ENCODE measurements around the gene PHETA2. TPM values are rescaled to one million over a fixed set of nuclear protein-coding genes. Genes with fewer than 3 reads are reported as not detected.
A peak's percentile ranks its signal among the peaks of the same experiment; 100 is the strongest.

PHETA2 gene
- total RNA-seq: 2.7 TPM
- long read RNA-seq, transcript PHETA2-201 (3 exons, 2,335 nt): major isoform, 14 of 17 reads
- long read RNA-seq, partial matches to known transcripts: 1 of 17 reads
- long read RNA-seq, other reads (novel, unspliced or antisense): 0 of 17 reads

GRCh38 chr22:42074132-42074811, at the start of gene PHETA2:
Gene PHETA2 (plus strand): TSS chr22:42074248. CDS start chr22:42077294, 3,046 bp downstream.
- intact Hi-C loops (cut with micrococcal nuclease): no loop called here
- ATAC-seq: peak; percentile 2
- DNase-seq: peak; percentile 75

GRCh38 chr22:42025421-42025820, 48.6 kb upstream of the PHETA2 start:
- no peak for DNase-seq
- no peak for ATAC-seq
- intact Hi-C loops (cut with micrococcal nuclease): no loop called here

- intact Hi-C loops (cut with micrococcal nuclease): no loop called here
- no peak for ATAC-seq
- no peak for DNase-seq
These were observed 47.3 kb upstream of the PHETA2 start for GRCh38 chr22:42026705-42027104.

- no peak for ATAC-seq
- intact Hi-C loops (cut with micrococcal nuclease): no loop called here
These were observed 40.5 kb upstream of the PHETA2 start for GRCh38 chr22:42033263-42034181.

GRCh38 chr22:42035256-42035655, 38.8 kb upstream of the PHETA2 start:
- intact Hi-C loops (cut with micrococcal nuclease): no loop called here
- DNase-seq: no peak
- ATAC-seq: no peak

More at GRCh38 chr22:42033263-42034181, 40.5 kb upstream of the PHETA2 start:
- no peak for DNase-seq

GRCh38 chr22:42039271-42039670, 34.8 kb upstream of the PHETA2 start:
- DNase-seq (no peak), ATAC-seq (no peak)
- intact Hi-C loops (cut with micrococcal nuclease): no loop called here

- intact Hi-C loops (cut with micrococcal nuclease): no loop called here
- no peak for DNase-seq
- no peak for ATAC-seq
These were observed 32.3 kb upstream of the PHETA2 start for GRCh38 chr22:42041784-42042183.

GRCh38 chr22:42050641-42051180, 23.3 kb upstream of the PHETA2 start:
- ATAC-seq: no peak
- no peak for DNase-seq
- intact Hi-C loops (cut with micrococcal nuclease): no loop called here

- no peak for DNase-seq
- intact Hi-C loops (cut with micrococcal nuclease): no loop called here
- ATAC-seq: no peak
These were observed 21.3 kb upstream of the PHETA2 start for GRCh38 chr22:42052765-42053164.

GRCh38 chr22:42056757-42057511, 17.1 kb upstream of the PHETA2 start:
- ATAC-seq (no peak), DNase-seq (no peak)
- intact Hi-C loops (cut with micrococcal nuclease): no loop called here

GRCh38 chr22:42060489-42060888, 13.6 kb upstream of the PHETA2 start:
- ATAC-seq (no peak), DNase-seq (no peak)
- intact Hi-C loops (cut with micrococcal nuclease): no loop called here

GRCh38 chr22:42061041-42061440, 13.0 kb upstream of the PHETA2 start:
- ATAC-seq: no peak
- intact Hi-C loops (cut with micrococcal nuclease): no loop called here
- DNase-seq: no peak

- DNase-seq: no peak
- no peak for ATAC-seq
- intact Hi-C loops (cut with micrococcal nuclease): no loop called here
These were observed 11.4 kb upstream of the PHETA2 start for GRCh38 chr22:42062506-42063170.

GRCh38 chr22:42064629-42065028, 9.4 kb upstream of the PHETA2 start:
- DNase-seq (no peak), ATAC-seq (no peak)
- intact Hi-C loops (cut with micrococcal nuclease): no loop called here

- no peak for DNase-seq
- intact Hi-C loops (cut with micrococcal nuclease): no loop called here
- ATAC-seq: no peak
These were observed 8.5 kb upstream of the PHETA2 start for GRCh38 chr22:42065438-42066125.

- intact Hi-C loops (cut with micrococcal nuclease): no loop called here
- DNase-seq: no peak
- no peak for ATAC-seq
These were observed 7.8 kb upstream of the PHETA2 start for GRCh38 chr22:42066126-42066761.

- DNase-seq (no peak), ATAC-seq (no peak)
- intact Hi-C loops (cut with micrococcal nuclease): no loop called here
These were observed 7.1 kb upstream of the PHETA2 start for GRCh38 chr22:42066937-42067336.

All from left ventricle myocardium superior (tissue), 1 donor.